Keratinocyte (primary cell): ENCODE data around the gene GFAP. TPM values are rescaled to one million over a fixed set of nuclear protein-coding genes. Genes with fewer than 3 reads are reported as not detected.
A peak's percentile ranks its signal among the peaks of the same experiment; 100 is the strongest.

ENCODE experiments used
- DNase-seq: peaks from one replicate; pipeline ENCODE4 v3.0.0-alpha.2; 2011; ENCODE audit warnings: low read depth, missing footprints, low spot score
- FAIRE-seq: peaks from 2 replicates; lab custom pipeline; 2011; peaks lifted over from hg19 to GRCh38; lab: Jason Lieb, UNC
- H2AFZ ChIP-seq: 2 replicates; pipeline ENCODE4 v1.6.0; 2012; ENCODE audit warnings: low read length, control low read depth, inconsistent platforms; ENCODE audit not compliant: control insufficient read depth
- H3K27ac ChIP-seq: 2 replicates; pipeline ENCODE4 v1.5.1; 2011; ENCODE audit warnings: low read length; ENCODE audit not compliant: control insufficient read depth, insufficient read depth
- H3K27me3 ChIP-seq: 3 replicates; pipeline ENCODE4 v1.6.0; 2011; ENCODE audit warnings: low read length; ENCODE audit not compliant: control insufficient read depth, insufficient read depth; ENCODE audit errors: extremely low read depth
- H3K36me3 ChIP-seq, 2 experiments: 2 replicates in 1 of 2; 3 replicates in 1 of 2; pipeline ENCODE4 v1.5.1; 2011; ENCODE audit warnings: low read length in 2 of 2, mild to moderate bottlenecking in 1 of 2; ENCODE audit not compliant: control insufficient read depth in 2 of 2, insufficient read depth in 2 of 2; ENCODE audit errors: extremely low read depth in 1 of 2
- H3K4me1 ChIP-seq: 3 replicates; pipeline ENCODE4 v1.5.1; 2011; ENCODE audit warnings: low read length; ENCODE audit not compliant: control insufficient read depth, insufficient read depth; ENCODE audit errors: extremely low read depth
- H3K4me2 ChIP-seq: 3 replicates; pipeline ENCODE4 v1.6.0; 2011; ENCODE audit warnings: low read depth, low read length; ENCODE audit not compliant: control insufficient read depth, insufficient read depth; ENCODE audit errors: extremely low read depth
- H3K4me3 ChIP-seq, 3 experiments: fragments of 200-600 bp in 1 of 3; sonication (generic) in 1 of 3; 2 replicates in 2 of 3; 3 replicates in 1 of 3; pipeline ENCODE4 v1.5.1; 2011 to 2016; ENCODE audit warnings: low read length in 3 of 3, mild to moderate bottlenecking in 3 of 3, control low read depth in 2 of 3, inconsistent platforms in 1 of 3, low read depth in 1 of 3, mixed read lengths in 1 of 3, mixed run types in 1 of 3, moderate library complexity in 1 of 3; ENCODE audit not compliant: control insufficient read depth in 2 of 3, insufficient read depth in 2 of 3; ENCODE audit errors: extremely low read depth in 1 of 3
- H3K79me2 ChIP-seq: 2 replicates; pipeline ENCODE4 v1.6.0; 2012; ENCODE audit warnings: low read length; ENCODE audit not compliant: control insufficient read depth, insufficient read depth
- H3K9ac ChIP-seq: 3 replicates; pipeline ENCODE4 v1.6.0; 2011; ENCODE audit warnings: low read length; ENCODE audit not compliant: control insufficient read depth, insufficient read depth; ENCODE audit errors: extremely low read depth
- H3K9me1 ChIP-seq: 3 replicates; pipeline ENCODE4 v1.6.0; 2011; ENCODE audit warnings: low read length; ENCODE audit not compliant: control insufficient read depth, insufficient read depth; ENCODE audit errors: extremely low read depth
- H3K9me3 ChIP-seq: 2 replicates; pipeline ENCODE4 v1.5.1; 2012; ENCODE audit warnings: low read depth, low read length; ENCODE audit not compliant: control insufficient read depth
- H4K20me1 ChIP-seq: 3 replicates; pipeline ENCODE4 v1.6.0; 2011; ENCODE audit warnings: low read length; ENCODE audit not compliant: control insufficient read depth, insufficient read depth; ENCODE audit errors: extremely low read depth
- EZH2 ChIP-seq: IDR thresholded peaks from one replicate; pipeline ENCODE4 v1.6.1; 2012; ENCODE audit warnings: inconsistent platforms, mild to moderate bottlenecking, low read length, moderate library complexity
- dilution Hi-C: fragments of 300-500 bp; cut with MboI; formaldehyde crosslinking; loops from one replicate; pipeline ENCODE4 v1.7.0; 2020; ENCODE audit warnings: low sequenced_read_pairs; ENCODE audit not compliant: extremely low pct_ligation_motif_present
- polyA plus RNA-seq, 5 experiments: library from polyadenylated mRNA; depleted of rRNA in 3 of 5; stranded (reverse) in 3 of 5; stranded (forward) in 1 of 5; unstranded in 1 of 5; fragments of >200 nt; gene quantifications; 1 replicate in 1 of 5; 2 replicates in 3 of 5; 3 replicates in 1 of 5; pipeline versions ENCODE4 v1.2.1 to v1.2.3, GENCODE V29; 2011 to 2012; ENCODE audit warnings: missing spikeins in 2 of 5, low read depth in 1 of 5, low replicate concordance in 1 of 5
- TF ChIP-seq, protein P1 (sequence below), 3 experiments: IDR thresholded peaks in 1 of 3; conservative IDR thresholded peaks in 1 of 3; optimal IDR thresholded peaks in 1 of 3; 2 replicates in 2 of 3; 3 replicates in 1 of 3; pipeline versions ENCODE3 to v1.5.1; 2011; ENCODE audit warnings: low read length in 3 of 3, mild to moderate bottlenecking in 3 of 3, moderate library complexity in 2 of 3, control low read depth in 1 of 3, inconsistent platforms in 1 of 3; ENCODE audit not compliant: insufficient read depth in 2 of 3; ENCODE audit errors: extremely low read depth in 1 of 3

GFAP gene
- polyA plus RNA-seq, 1 donor (not counting 4 experiments of a cell fraction or from before 2014, with no cell fraction given), result 0.14 TPM

DNA sequence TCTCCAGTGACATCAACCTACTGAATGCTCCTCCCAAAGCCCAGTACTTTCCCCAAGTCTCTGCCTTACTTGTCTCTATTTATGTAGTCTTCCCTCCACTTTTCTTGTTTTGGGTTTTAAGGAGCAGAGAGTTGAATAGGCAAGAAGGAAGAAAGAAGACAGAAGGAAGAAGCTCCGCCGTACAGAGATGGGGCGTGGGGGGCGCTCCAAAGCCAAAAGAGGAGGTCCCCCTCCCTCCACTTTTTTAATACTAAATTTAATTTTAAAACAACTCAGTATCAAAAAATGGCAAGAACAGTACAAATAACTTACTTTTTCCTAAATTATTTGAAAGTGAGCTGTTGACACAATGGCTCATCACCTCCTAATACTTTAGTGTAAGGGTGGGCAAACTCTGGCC is 20.7 kb downstream of the GFAP start:
- no peak overlapping the region for H3K9ac ChIP-seq
- dilution Hi-C loops, result no loop called here
- H3K27me3 ChIP-seq, result no peaks in the 10 kb centered on the region
- peaks cover 5% of the 10 kb centered on the region for H3K4me1 ChIP-seq
- no peak overlapping the region for H3K4me2 ChIP-seq
- no peak overlapping the region for H3K4me3 ChIP-seq
- no peaks in the 10 kb centered on the region for H3K9me3 ChIP-seq
- DNase-seq, result no peak
- no peaks in the 10 kb centered on the region for H4K20me1 ChIP-seq
- TF ChIP-seq EZH2, result no peak
- TF ChIP-seq, protein P1, sequence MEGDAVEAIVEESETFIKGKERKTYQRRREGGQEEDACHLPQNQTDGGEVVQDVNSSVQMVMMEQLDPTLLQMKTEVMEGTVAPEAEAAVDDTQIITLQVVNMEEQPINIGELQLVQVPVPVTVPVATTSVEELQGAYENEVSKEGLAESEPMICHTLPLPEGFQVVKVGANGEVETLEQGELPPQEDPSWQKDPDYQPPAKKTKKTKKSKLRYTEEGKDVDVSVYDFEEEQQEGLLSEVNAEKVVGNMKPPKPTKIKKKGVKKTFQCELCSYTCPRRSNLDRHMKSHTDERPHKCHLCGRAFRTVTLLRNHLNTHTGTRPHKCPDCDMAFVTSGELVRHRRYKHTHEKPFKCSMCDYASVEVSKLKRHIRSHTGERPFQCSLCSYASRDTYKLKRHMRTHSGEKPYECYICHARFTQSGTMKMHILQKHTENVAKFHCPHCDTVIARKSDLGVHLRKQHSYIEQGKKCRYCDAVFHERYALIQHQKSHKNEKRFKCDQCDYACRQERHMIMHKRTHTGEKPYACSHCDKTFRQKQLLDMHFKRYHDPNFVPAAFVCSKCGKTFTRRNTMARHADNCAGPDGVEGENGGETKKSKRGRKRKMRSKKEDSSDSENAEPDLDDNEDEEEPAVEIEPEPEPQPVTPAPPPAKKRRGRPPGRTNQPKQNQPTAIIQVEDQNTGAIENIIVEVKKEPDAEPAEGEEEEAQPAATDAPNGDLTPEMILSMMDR (optimal IDR thresholded peaks at IDR 0.05 in 1 of 3, IDR thresholded peaks at IDR 0.05 in 1 of 3, conservative IDR thresholded peaks at IDR 0.05 in 1 of 3; ENCODE audit: extremely low read depth in 1 of 3, insufficient read depth in 2 of 3, low read length in 3 of 3), result peak in 1 of 3 experiments; percentile 2
- FAIRE-seq, result no peak
- H3K36me3 ChIP-seq, result peaks cover 11 to 20% of the 10 kb centered on the region in 2 experiments
- H3K27ac ChIP-seq, result no peak overlapping the region
- no peaks in the 10 kb centered on the region for H3K9me1 ChIP-seq
- peaks cover 85% of the 10 kb centered on the region for H3K79me2 ChIP-seq
- H2AFZ ChIP-seq, result no peak overlapping the region

DNA sequence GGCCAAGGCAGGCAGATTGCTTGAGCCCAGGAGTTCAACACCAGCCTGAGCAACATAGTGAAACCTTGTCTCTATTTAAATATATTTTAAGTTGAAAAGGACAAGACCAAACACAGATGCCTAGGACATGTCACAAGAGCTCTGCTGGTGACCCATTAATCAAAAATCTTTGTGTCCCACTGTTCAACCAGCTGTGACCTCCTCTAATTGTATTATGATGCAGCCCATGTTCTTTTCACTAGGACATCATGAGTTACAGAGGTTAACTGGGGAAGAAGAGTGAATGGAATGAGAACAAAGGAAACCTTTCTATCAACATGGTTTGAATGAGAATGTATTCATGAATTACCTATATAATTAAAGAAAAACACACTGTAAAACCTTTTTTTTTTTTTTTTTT is 23.1 kb downstream of the GFAP start:
- DNase-seq (no peak), FAIRE-seq (no peak)
- no peaks in the 10 kb centered on the region for H3K27me3 ChIP-seq
- H4K20me1 ChIP-seq, result no peaks in the 10 kb centered on the region
- TF ChIP-seq, protein P1 (optimal IDR thresholded peaks at IDR 0.05 in 1 of 3, IDR thresholded peaks at IDR 0.05 in 1 of 3, conservative IDR thresholded peaks at IDR 0.05 in 1 of 3; ENCODE audit: extremely low read depth in 1 of 3, insufficient read depth in 2 of 3, low read length in 3 of 3), result no peak
- TF ChIP-seq EZH2, result no peak
- no peaks in the 10 kb centered on the region for H3K4me1 ChIP-seq
- peaks cover 87% of the 10 kb centered on the region for H3K79me2 ChIP-seq
- no peak overlapping the region for H3K9ac ChIP-seq
- H2AFZ ChIP-seq, result no peak overlapping the region
- H3K36me3 ChIP-seq, result peaks cover 13 to 26% of the 10 kb centered on the region in 2 experiments
- no peaks in the 10 kb centered on the region for H3K9me1 ChIP-seq
- H3K9me3 ChIP-seq, result no peaks in the 10 kb centered on the region
- H3K27ac ChIP-seq, result no peak overlapping the region
- no peak overlapping the region for H3K4me3 ChIP-seq
- dilution Hi-C loops, result no loop called here
- H3K4me2 ChIP-seq, result no peak overlapping the region
